ENCODE results near the gene MRPS7.
"Not testable (repeated sequence)": the region's sequence is repeated elsewhere in the genome, so short reads cannot be mapped to it uniquely, and the experiment has no call there.

GRCh38 chr17:75257228-75257627, 4.5 kb upstream of the MRPS7 start:
- TF ChIP-seq CTCF (IDR thresholded peaks at IDR 0.05; ENCODE audit: low read depth, low read length); EZH2phosphoT487 (IDR thresholded peaks at IDR 0.05; ENCODE audit: low read depth): not testable (repeated sequence)

Measured in OCI-LY3 (cell line).